HUES48 (cell line): ENCODE data around the gene MESD.
"Not testable (repeated sequence)": the region's sequence is repeated elsewhere in the genome, so short reads cannot be mapped to it uniquely, and the experiment has no call there.

Source experiments
- H3K27ac ChIP-seq: one replicate; pipeline ENCODE4 v1.7.0; 2013; ENCODE audit warnings: low read depth, low read length, inconsistent platforms
- H3K27me3 ChIP-seq: 2 replicates; pipeline ENCODE4 v1.6.1; 2013; ENCODE audit warnings: mild to moderate bottlenecking, low read length; ENCODE audit not compliant: control insufficient read depth, insufficient read depth
- H3K36me3 ChIP-seq: 2 replicates; pipeline ENCODE4 v1.6.1; 2013; ENCODE audit warnings: low read length; ENCODE audit not compliant: control insufficient read depth, insufficient read depth
- H3K4me1 ChIP-seq: 2 replicates; pipeline ENCODE4 v1.6.1; 2013; ENCODE audit warnings: mild to moderate bottlenecking, low read length; ENCODE audit not compliant: control insufficient read depth, insufficient read depth
- H3K4me3 ChIP-seq: 2 replicates; pipeline ENCODE4 v1.5.1; 2013; ENCODE audit warnings: mild to moderate bottlenecking, low read depth, low read length
- H3K9ac ChIP-seq: 2 replicates; pipeline ENCODE4 v1.6.1; 2013; ENCODE audit warnings: mild to moderate bottlenecking, low read depth, low read length, moderate library complexity
- H3K9me3 ChIP-seq: 2 replicates; pipeline ENCODE4 v1.6.1; 2013; ENCODE audit warnings: low read length; ENCODE audit not compliant: control insufficient read depth, insufficient read depth

Gene MESD

GRCh38 chr15:80974914-80975313 is 14.7 kb downstream of the MESD start:
- Histone ChIP-seq H3K27me3 (no peaks in the 10 kb centered on the region), H3K4me3 (no peak overlapping the region), H3K4me1 (peaks cover 31% of the 10 kb centered on the region), H3K27ac (no peak overlapping the region), H3K9ac (no peak overlapping the region), H3K36me3 (peaks cover 29% of the 10 kb centered on the region), H3K9me3 (no peaks in the 10 kb centered on the region)

- Histone ChIP-seq H3K4me3 (no peak overlapping the region), H3K27ac (no peak overlapping the region), H3K9ac (no peak overlapping the region), H3K4me1 (peaks cover 31% of the 10 kb centered on the region), H3K27me3 (no peaks in the 10 kb centered on the region), H3K9me3 (no peaks in the 10 kb centered on the region), H3K36me3 (peaks cover 9% of the 10 kb centered on the region; the same call in 1 of the 2 replicates)
These were observed 17.3 kb downstream of the MESD start for GRCh38 chr15:80972276-80972675.

GRCh38 chr15:80971143-80971542 is 18.5 kb downstream of the MESD start:
- H3K9me3 ChIP-seq = no peaks in the 10 kb centered on the region
- peaks cover 3% of the 10 kb centered on the region; the same call in 1 of the 2 replicates for H3K36me3 ChIP-seq
- H3K4me3 ChIP-seq = no peak overlapping the region
- H3K27ac ChIP-seq = peak overlapping the region; percentile 17
- H3K4me1 ChIP-seq = peaks cover 41% of the 10 kb centered on the region
- H3K9ac ChIP-seq = no peak overlapping the region
- H3K27me3 ChIP-seq = no peaks in the 10 kb centered on the region

- peaks cover 3% of the 10 kb centered on the region; the same call in 1 of the 2 replicates for H3K36me3 ChIP-seq
- peaks cover 41% of the 10 kb centered on the region for H3K4me1 ChIP-seq
- no peak overlapping the region for H3K9ac ChIP-seq
- no peak overlapping the region for H3K4me3 ChIP-seq
- peak overlapping the region; percentile 17 for H3K27ac ChIP-seq
- H3K9me3 ChIP-seq = no peaks in the 10 kb centered on the region
- H3K27me3 ChIP-seq = no peaks in the 10 kb centered on the region
These were observed 19.0 kb downstream of the MESD start for GRCh38 chr15:80970658-80971057.

- Histone ChIP-seq H3K4me1 (peaks cover 41% of the 10 kb centered on the region), H3K9ac (no peak overlapping the region), H3K9me3 (no peaks in the 10 kb centered on the region), H3K27ac (no peak overlapping the region), H3K36me3 (peaks cover 3% of the 10 kb centered on the region; the same call in 1 of the 2 replicates), H3K27me3 (no peaks in the 10 kb centered on the region), H3K4me3 (no peak overlapping the region)
These were observed 19.5 kb downstream of the MESD start for GRCh38 chr15:80970018-80970657.

GRCh38 chr15:80969316-80969715 is 20.3 kb downstream of the MESD start:
- Histone ChIP-seq H3K9ac (no peak overlapping the region), H3K4me3 (no peak overlapping the region), H3K9me3 (no peaks in the 10 kb centered on the region), H3K4me1 (peaks cover 41% of the 10 kb centered on the region), H3K27ac (no peak overlapping the region), H3K27me3 (no peaks in the 10 kb centered on the region), H3K36me3 (peaks cover 3% of the 10 kb centered on the region; the same call in 1 of the 2 replicates)

- no peak overlapping the region for H3K9ac ChIP-seq
- no peak overlapping the region for H3K4me3 ChIP-seq
- H3K27me3 ChIP-seq = no peaks in the 10 kb centered on the region
- H3K36me3 ChIP-seq = peaks cover 3% of the 10 kb centered on the region; the same call in 1 of the 2 replicates
- no peaks in the 10 kb centered on the region for H3K9me3 ChIP-seq
- H3K4me1 ChIP-seq = peaks cover 39% of the 10 kb centered on the region
- peak overlapping the region; percentile 74 for H3K27ac ChIP-seq
These were observed 21.6 kb downstream of the MESD start for GRCh38 chr15:80967991-80968510.

- Histone ChIP-seq H3K9ac (no peak overlapping the region), H3K9me3 (no peaks in the 10 kb centered on the region), H3K4me1 (peaks cover 39% of the 10 kb centered on the region), H3K27ac (peak overlapping the region; percentile 74), H3K27me3 (no peaks in the 10 kb centered on the region), H3K36me3 (peaks cover 3% of the 10 kb centered on the region; the same call in 1 of the 2 replicates), H3K4me3 (no peak overlapping the region)
These were observed 22.2 kb downstream of the MESD start for GRCh38 chr15:80967451-80967850.

GRCh38 chr15:80966431-80967197 is 23.0 kb downstream of the MESD start:
- Histone ChIP-seq H3K4me3 (no peak overlapping the region), H3K27me3 (no peaks in the 10 kb centered on the region), H3K36me3 (peaks cover 3% of the 10 kb centered on the region; the same call in 1 of the 2 replicates), H3K9me3 (no peaks in the 10 kb centered on the region), H3K9ac (no peak overlapping the region), H3K27ac (peak overlapping the region; percentile 74), H3K4me1 (peaks cover 38% of the 10 kb centered on the region)

GRCh38 chr15:80965454-80965853 is 24.2 kb downstream of the MESD start:
- H3K27me3 ChIP-seq, H3K9me3 ChIP-seq, H3K36me3 ChIP-seq, H3K4me3 ChIP-seq, H3K27ac ChIP-seq, H3K9ac ChIP-seq: not testable (repeated sequence)
- peaks cover 27% of the 10 kb centered on the region for H3K4me1 ChIP-seq
